ENCODE measurements around the gene SERPINB6.

DNA sequence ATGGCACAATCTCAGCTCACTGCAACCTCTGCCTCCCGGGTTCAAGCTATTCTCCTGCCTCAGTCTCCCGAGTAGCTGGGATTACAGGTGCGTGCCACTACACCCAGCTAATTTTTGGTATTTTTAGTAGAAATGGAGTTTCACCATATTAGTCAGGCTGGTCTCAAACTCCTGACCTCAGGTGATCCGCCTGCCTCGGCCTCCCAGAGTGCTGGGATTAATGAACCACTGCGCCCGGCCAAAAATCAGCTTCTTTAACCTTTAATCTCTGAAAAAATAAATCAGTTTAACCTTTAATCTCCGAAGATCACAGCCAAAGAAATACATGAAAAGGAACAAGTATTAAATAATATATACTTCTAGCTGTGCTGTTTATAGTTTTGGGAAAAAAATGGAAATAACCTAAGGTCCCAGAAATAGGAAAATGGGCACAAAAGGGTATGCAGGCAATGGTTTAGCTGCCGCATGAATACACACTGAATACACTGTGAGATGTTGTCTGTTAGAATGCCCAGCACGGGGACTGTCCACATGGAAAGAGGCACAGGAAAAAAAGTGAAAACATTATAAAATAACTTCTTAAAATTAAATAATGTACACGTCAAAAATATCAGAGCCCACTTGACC, 29.9 kb upstream of the SERPINB6 start:
- TF ChIP-seq, protein P1, sequence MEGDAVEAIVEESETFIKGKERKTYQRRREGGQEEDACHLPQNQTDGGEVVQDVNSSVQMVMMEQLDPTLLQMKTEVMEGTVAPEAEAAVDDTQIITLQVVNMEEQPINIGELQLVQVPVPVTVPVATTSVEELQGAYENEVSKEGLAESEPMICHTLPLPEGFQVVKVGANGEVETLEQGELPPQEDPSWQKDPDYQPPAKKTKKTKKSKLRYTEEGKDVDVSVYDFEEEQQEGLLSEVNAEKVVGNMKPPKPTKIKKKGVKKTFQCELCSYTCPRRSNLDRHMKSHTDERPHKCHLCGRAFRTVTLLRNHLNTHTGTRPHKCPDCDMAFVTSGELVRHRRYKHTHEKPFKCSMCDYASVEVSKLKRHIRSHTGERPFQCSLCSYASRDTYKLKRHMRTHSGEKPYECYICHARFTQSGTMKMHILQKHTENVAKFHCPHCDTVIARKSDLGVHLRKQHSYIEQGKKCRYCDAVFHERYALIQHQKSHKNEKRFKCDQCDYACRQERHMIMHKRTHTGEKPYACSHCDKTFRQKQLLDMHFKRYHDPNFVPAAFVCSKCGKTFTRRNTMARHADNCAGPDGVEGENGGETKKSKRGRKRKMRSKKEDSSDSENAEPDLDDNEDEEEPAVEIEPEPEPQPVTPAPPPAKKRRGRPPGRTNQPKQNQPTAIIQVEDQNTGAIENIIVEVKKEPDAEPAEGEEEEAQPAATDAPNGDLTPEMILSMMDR (conservative IDR thresholded peaks at IDR 0.05) = no peak
- TF ChIP-seq EZH2 (IDR thresholded peaks at IDR 0.05; ENCODE audit: low read depth) = no peak
